ENCODE results near the gene CNOT10. TPM values are rescaled to one million over a fixed set of nuclear protein-coding genes. Genes with fewer than 3 reads are reported as not detected.
"Not testable (repeated sequence)": the region's sequence is repeated elsewhere in the genome, so short reads cannot be mapped to it uniquely, and the experiment has no call there.

CNOT10 gene
- total and polyA plus RNA-seq, 8 donors, result 10.7 to 436 (median 20.5) TPM

- Histone ChIP-seq H3K27ac (no peak overlapping the region), H3K4me1 (no peaks in the 10 kb centered on the region), H3K4me3 (no peak overlapping the region), H3K9me3 (no peaks in the 10 kb centered on the region), H3K27me3 (peaks cover 0 to 12% (median 0%) of the 10 kb centered on the region in 3 donors), H3K36me3 (no peaks in the 10 kb centered on the region)
- DNase-seq, result no peak
- TF ChIP-seq POLR2AphosphoS5 (IDR thresholded peaks at IDR 0.05) (no peak), POLR2A (IDR thresholded peaks at IDR 0.05) (no peak), CTCF (IDR thresholded peaks at IDR 0.05) (no peak), EP300 (IDR thresholded peaks at IDR 0.05) (no peak)
- WGBS, 5 donors, result 69 to 92% (median 90%) methylated on average over 3 of the region's 3 CpGs
- intact Hi-C loops (cut with DNase I; ENCODE audit: low total_unique reads), result loop anchor here (5.0 kb wide), 1 partner anchor 148 kb away; no protein-coding TSS in a partner anchor
Observed at GRCh38 chr3:32660634-32661033, 24.4 kb upstream of the CNOT10 start.

GRCh38 chr3:32662647-32663046 lies 22.3 kb upstream of the CNOT10 start:
- Histone ChIP-seq H3K36me3 (no peaks in the 10 kb centered on the region), H3K27me3 (peaks cover 0 to 15% (median 0%) of the 10 kb centered on the region in 3 donors), H3K27ac (no peak overlapping the region), H3K9me3 (no peaks in the 10 kb centered on the region), H3K4me3 (no peak overlapping the region), H3K4me1 (no peaks in the 10 kb centered on the region)
- intact Hi-C loops (cut with DNase I; ENCODE audit: low total_unique reads), result loop anchor here (5.0 kb wide), 1 partner anchor 150 kb away; no protein-coding TSS in a partner anchor
- TF ChIP-seq CTCF (IDR thresholded peaks at IDR 0.05) (no peak), POLR2A (IDR thresholded peaks at IDR 0.05) (no peak), POLR2AphosphoS5 (IDR thresholded peaks at IDR 0.05) (no peak), EP300 (IDR thresholded peaks at IDR 0.05) (no peak)
- no peak for DNase-seq

- intact Hi-C loops (cut with DNase I; ENCODE audit: low total_unique reads), result loop anchor here (5.0 kb wide), 1 partner anchor 152 kb away; no protein-coding TSS in a partner anchor
Observed at GRCh38 chr3:32664630-32665075, 20.3 kb upstream of the CNOT10 start.

GRCh38 chr3:32667072-32667582 lies 17.9 kb upstream of the CNOT10 start:
- no peak for DNase-seq
- 74 to 86% (median 77%) methylated on average over 3 of the region's 3 CpGs for WGBS, 5 donors
- Histone ChIP-seq H3K36me3 (no peaks in the 10 kb centered on the region), H3K27me3 (peaks cover 0 to 8% (median 0%) of the 10 kb centered on the region in 3 donors), H3K4me1 (no peaks in the 10 kb centered on the region), H3K27ac (no peak overlapping the region), H3K4me3 (no peak overlapping the region), H3K9me3 (no peaks in the 10 kb centered on the region)
- intact Hi-C loops (cut with DNase I; ENCODE audit: low total_unique reads), result no loop called here
- TF ChIP-seq EP300 (IDR thresholded peaks at IDR 0.05) (no peak), POLR2AphosphoS5 (IDR thresholded peaks at IDR 0.05) (no peak), CTCF (IDR thresholded peaks at IDR 0.05) (no peak), POLR2A (IDR thresholded peaks at IDR 0.05) (no peak)

More at GRCh38 chr3:32664630-32665075, 20.3 kb upstream of the CNOT10 start:
- not testable (repeated sequence) for H3K27me3 ChIP-seq, H3K36me3 ChIP-seq, H3K4me3 ChIP-seq, H3K9me3 ChIP-seq, H3K27ac ChIP-seq, H3K4me1 ChIP-seq
- DNase-seq, result peak in 1 of 2 donors; percentile 67
- TF ChIP-seq CTCF (IDR thresholded peaks at IDR 0.05), result peak in 5 of 7 experiments; percentile 21 to 60 (median 49)
- WGBS, 5 donors, result 43 to 53% (median 46%) methylated on average over 5 of the region's 5 CpGs

GRCh38 chr3:32669226-32669625 lies 15.8 kb upstream of the CNOT10 start:
- H3K27me3 ChIP-seq; H3K27ac ChIP-seq; H3K4me3 ChIP-seq; intact Hi-C loops (cut with DNase I; ENCODE audit: low total_unique reads); H3K4me1 ChIP-seq; H3K9me3 ChIP-seq; DNase-seq; H3K36me3 ChIP-seq: not testable (repeated sequence)
- WGBS, 5 donors, result 88 to 94% (median 91%) methylated on average over 6 of the region's 6 CpGs

- H3K9me3 ChIP-seq; H3K36me3 ChIP-seq; H3K4me1 ChIP-seq; DNase-seq; H3K4me3 ChIP-seq; H3K27ac ChIP-seq; H3K27me3 ChIP-seq; intact Hi-C loops (cut with DNase I; ENCODE audit: low total_unique reads): not testable (repeated sequence)
- 71 to 97% (median 80%) methylated on average over 3 of the region's 3 CpGs for WGBS, 5 donors
Observed at GRCh38 chr3:32673730-32674129, 11.3 kb upstream of the CNOT10 start.
